ENCODE measurements around the gene CHD6. TPM values are rescaled to one million over a fixed set of nuclear protein-coding genes. Genes with fewer than 3 reads are reported as not detected.

Gene CHD6
- total and polyA plus RNA-seq, 5 donors from 2014 or later: 33.4 to 87.4 (median 39.7) TPM

GRCh38 chr20:41356951-41357350, 261.2 kb downstream of the CHD6 start:
- H3K4me1 Mint-ChIP-seq: no peaks in the 10 kb centered on the region
- H3K36me3 Mint-ChIP-seq: no peaks in the 10 kb centered on the region
- H3K9me3 Mint-ChIP-seq: no peaks in the 10 kb centered on the region
- DNase-seq (no peak), ATAC-seq (ENCODE audit: low read depth in 2 of 2) (no peak)
- H3K27ac Mint-ChIP-seq: no peak overlapping the region
- no peaks in the 10 kb centered on the region for H3K9me3 ChIP-seq (ENCODE audit: control insufficient read depth in 2 of 2, low read length in 2 of 2)
- no peaks in the 10 kb centered on the region for H3K4me1 ChIP-seq (ENCODE audit: control insufficient read depth, insufficient read depth, low read length, poor library complexity, severe bottlenecking)
- no peak overlapping the region for H3K4me3 Mint-ChIP-seq
- H3K36me3 ChIP-seq (ENCODE audit: control insufficient read depth, insufficient read depth, low read length): no peaks in the 10 kb centered on the region
- H3K27me3 ChIP-seq (ENCODE audit: control insufficient read depth, insufficient read depth, low read length): no peaks in the 10 kb centered on the region
- no peak overlapping the region for H3K27ac ChIP-seq (ENCODE audit: insufficient read depth, low read length, poor library complexity, severe bottlenecking)
- no peak overlapping the region for H3K4me3 ChIP-seq (ENCODE audit: low read depth, low read length)
- H3K27me3 Mint-ChIP-seq: no peaks in the 10 kb centered on the region

- H3K4me1 Mint-ChIP-seq: no peaks in the 10 kb centered on the region
- H3K27me3 ChIP-seq (ENCODE audit: control insufficient read depth, insufficient read depth, low read length): no peaks in the 10 kb centered on the region
- H3K36me3 ChIP-seq (ENCODE audit: control insufficient read depth, insufficient read depth, low read length): no peaks in the 10 kb centered on the region
- DNase-seq (no peak), ATAC-seq (ENCODE audit: low read depth in 2 of 2) (no peak)
- no peaks in the 10 kb centered on the region for H3K27me3 Mint-ChIP-seq
- no peaks in the 10 kb centered on the region for H3K36me3 Mint-ChIP-seq
- no peaks in the 10 kb centered on the region for H3K9me3 Mint-ChIP-seq
- no peak overlapping the region for H3K4me3 ChIP-seq (ENCODE audit: low read depth, low read length)
- no peak overlapping the region for H3K27ac Mint-ChIP-seq
- no peaks in the 10 kb centered on the region for H3K4me1 ChIP-seq (ENCODE audit: control insufficient read depth, insufficient read depth, low read length, poor library complexity, severe bottlenecking)
- no peak overlapping the region for H3K27ac ChIP-seq (ENCODE audit: insufficient read depth, low read length, poor library complexity, severe bottlenecking)
- no peak overlapping the region for H3K4me3 Mint-ChIP-seq
- H3K9me3 ChIP-seq (ENCODE audit: control insufficient read depth in 2 of 2, low read length in 2 of 2): no peaks in the 10 kb centered on the region
These were observed 262.5 kb downstream of the CHD6 start for GRCh38 chr20:41355598-41356203.

GRCh38 chr20:41355192-41355591, 263.0 kb downstream of the CHD6 start:
- H3K27me3 ChIP-seq (ENCODE audit: control insufficient read depth, insufficient read depth, low read length): no peaks in the 10 kb centered on the region
- H3K27me3 Mint-ChIP-seq: no peaks in the 10 kb centered on the region
- H3K4me1 ChIP-seq (ENCODE audit: control insufficient read depth, insufficient read depth, low read length, poor library complexity, severe bottlenecking): no peaks in the 10 kb centered on the region
- no peak overlapping the region for H3K27ac ChIP-seq (ENCODE audit: insufficient read depth, low read length, poor library complexity, severe bottlenecking)
- H3K36me3 ChIP-seq (ENCODE audit: control insufficient read depth, insufficient read depth, low read length): no peaks in the 10 kb centered on the region
- no peak overlapping the region for H3K4me3 ChIP-seq (ENCODE audit: low read depth, low read length)
- DNase-seq (no peak), ATAC-seq (ENCODE audit: low read depth in 2 of 2) (no peak)
- no peaks in the 10 kb centered on the region for H3K9me3 ChIP-seq (ENCODE audit: control insufficient read depth in 2 of 2, low read length in 2 of 2)
- no peaks in the 10 kb centered on the region for H3K4me1 Mint-ChIP-seq
- H3K36me3 Mint-ChIP-seq: no peaks in the 10 kb centered on the region
- H3K9me3 Mint-ChIP-seq: no peaks in the 10 kb centered on the region
- no peak overlapping the region for H3K27ac Mint-ChIP-seq
- H3K4me3 Mint-ChIP-seq: no peak overlapping the region

- no peaks in the 10 kb centered on the region for H3K9me3 ChIP-seq (ENCODE audit: control insufficient read depth in 2 of 2, low read length in 2 of 2)
- H3K27ac ChIP-seq (ENCODE audit: insufficient read depth, low read length, poor library complexity, severe bottlenecking): no peak overlapping the region
- DNase-seq (no peak), ATAC-seq (ENCODE audit: low read depth in 2 of 2) (no peak)
- Mint-ChIP-seq H3K4me3 (no peak overlapping the region), H3K36me3 (no peaks in the 10 kb centered on the region), H3K27ac (no peak overlapping the region), H3K9me3 (no peaks in the 10 kb centered on the region), H3K27me3 (no peaks in the 10 kb centered on the region), H3K4me1 (no peaks in the 10 kb centered on the region)
- no peaks in the 10 kb centered on the region for H3K4me1 ChIP-seq (ENCODE audit: control insufficient read depth, insufficient read depth, low read length, poor library complexity, severe bottlenecking)
- no peak overlapping the region for H3K4me3 ChIP-seq (ENCODE audit: low read depth, low read length)
- no peaks in the 10 kb centered on the region for H3K36me3 ChIP-seq (ENCODE audit: control insufficient read depth, insufficient read depth, low read length)
- H3K27me3 ChIP-seq (ENCODE audit: control insufficient read depth, insufficient read depth, low read length): no peaks in the 10 kb centered on the region
These were observed 264.6 kb downstream of the CHD6 start for GRCh38 chr20:41353530-41353929.

- Histone ChIP-seq H3K27ac (ENCODE audit: insufficient read depth, low read length, poor library complexity, severe bottlenecking) (no peak overlapping the region), H3K27me3 (ENCODE audit: control insufficient read depth, insufficient read depth, low read length) (no peaks in the 10 kb centered on the region), H3K4me3 (ENCODE audit: low read depth, low read length) (no peak overlapping the region), H3K36me3 (ENCODE audit: control insufficient read depth, insufficient read depth, low read length) (no peaks in the 10 kb centered on the region), H3K9me3 (ENCODE audit: control insufficient read depth in 2 of 2, low read length in 2 of 2) (no peaks in the 10 kb centered on the region), H3K4me1 (ENCODE audit: control insufficient read depth, insufficient read depth, low read length, poor library complexity, severe bottlenecking) (no peaks in the 10 kb centered on the region)
- no peaks in the 10 kb centered on the region for H3K9me3 Mint-ChIP-seq
- DNase-seq: no peak
- H3K27ac Mint-ChIP-seq: no peak overlapping the region
- no peak overlapping the region for H3K4me3 Mint-ChIP-seq
- no peaks in the 10 kb centered on the region for H3K27me3 Mint-ChIP-seq
- no peak for ATAC-seq (ENCODE audit: low read depth in 2 of 2)
- no peaks in the 10 kb centered on the region for H3K4me1 Mint-ChIP-seq
- H3K36me3 Mint-ChIP-seq: no peaks in the 10 kb centered on the region
These were observed 265.5 kb downstream of the CHD6 start for GRCh38 chr20:41352666-41353065.

- Mint-ChIP-seq H3K27me3 (no peaks in the 10 kb centered on the region), H3K4me1 (no peaks in the 10 kb centered on the region), H3K36me3 (no peaks in the 10 kb centered on the region), H3K27ac (no peak overlapping the region), H3K4me3 (no peak overlapping the region), H3K9me3 (no peaks in the 10 kb centered on the region)
- Histone ChIP-seq H3K27me3 (ENCODE audit: control insufficient read depth, insufficient read depth, low read length) (no peaks in the 10 kb centered on the region), H3K27ac (ENCODE audit: insufficient read depth, low read length, poor library complexity, severe bottlenecking) (no peak overlapping the region), H3K36me3 (ENCODE audit: control insufficient read depth, insufficient read depth, low read length) (no peaks in the 10 kb centered on the region), H3K9me3 (ENCODE audit: control insufficient read depth in 2 of 2, low read length in 2 of 2) (no peaks in the 10 kb centered on the region), H3K4me3 (ENCODE audit: low read depth, low read length) (no peak overlapping the region), H3K4me1 (ENCODE audit: control insufficient read depth, insufficient read depth, low read length, poor library complexity, severe bottlenecking) (no peaks in the 10 kb centered on the region)
- DNase-seq (no peak), ATAC-seq (ENCODE audit: low read depth in 2 of 2) (no peak)
These were observed 266.1 kb downstream of the CHD6 start for GRCh38 chr20:41352106-41352505.

Data from CD4-positive, CD25-positive, alpha-beta regulatory T cell (primary cell).